Measurements from ENCODE around the gene PPFIA4.

The PPFIA4 gene

DNA sequence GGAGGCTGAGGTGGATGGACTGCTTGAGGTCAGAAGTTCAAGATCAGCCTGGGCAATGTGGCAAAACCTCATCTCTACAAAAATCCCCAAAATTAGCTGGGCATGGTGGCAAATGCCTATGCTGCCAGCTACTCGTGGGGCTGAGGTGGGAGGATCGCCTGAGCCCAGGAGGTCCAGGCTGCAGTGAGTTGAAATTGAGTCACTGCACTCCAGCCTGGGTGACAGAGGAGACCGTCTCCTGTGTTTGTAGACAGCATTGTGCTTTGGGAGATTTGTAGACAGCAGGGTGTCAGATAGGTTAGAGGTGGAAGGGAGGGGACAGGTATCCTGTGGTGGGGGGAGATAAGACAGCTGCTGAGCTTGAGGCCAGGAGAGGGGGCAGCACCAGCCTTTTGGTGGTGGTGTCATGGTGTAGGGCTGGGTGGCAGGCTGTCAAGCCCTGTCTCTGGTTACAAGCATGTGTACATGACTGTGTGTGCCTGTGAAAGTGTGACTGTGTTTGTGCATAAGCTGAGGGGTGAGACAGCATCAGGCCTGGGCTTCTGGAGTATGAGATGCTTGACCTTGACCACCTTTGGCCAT is 15.2 kb downstream of the PPFIA4 start:
- DNase-seq: no peak

GRCh38 chr1:203043830-203044545 is 17.7 kb downstream of the PPFIA4 start:
- no peak for DNase-seq

DNA sequence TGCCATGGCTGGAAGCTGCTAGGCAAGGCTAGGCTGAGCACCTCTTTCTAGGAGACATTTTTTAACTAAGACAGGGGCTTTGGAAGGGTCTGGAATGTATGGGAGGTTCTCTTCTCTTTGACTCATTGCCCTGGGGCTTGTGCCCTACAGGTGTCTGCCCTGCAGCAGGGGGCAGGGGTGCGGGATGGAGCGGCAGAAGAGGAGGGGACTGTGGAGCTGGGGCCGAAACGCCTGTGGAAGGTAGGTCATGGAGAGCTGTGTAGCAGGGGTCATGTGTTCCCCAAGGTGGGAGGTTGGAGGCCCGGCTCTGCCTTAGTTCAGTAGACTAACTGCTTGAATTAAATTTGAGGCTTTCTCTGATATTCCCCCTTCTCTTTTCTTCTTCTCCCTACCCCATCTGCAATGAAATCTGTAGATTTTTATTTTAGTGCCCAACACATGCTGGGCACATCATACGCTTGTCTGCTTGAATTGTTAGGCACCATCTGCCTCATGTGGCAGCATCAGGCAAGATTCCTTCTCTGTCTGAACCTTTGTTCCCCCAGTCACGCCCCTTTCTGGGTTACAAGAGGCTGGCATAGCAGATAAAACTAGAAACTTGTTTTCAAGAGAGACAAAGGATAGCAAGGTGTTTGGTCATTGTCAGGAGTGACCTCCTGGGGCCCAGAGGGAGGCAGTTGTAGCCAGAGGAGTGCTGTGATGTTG is 18.4 kb downstream of the PPFIA4 start:
- DNase-seq: no peak

- no peak for DNase-seq
These were observed 19.0 kb downstream of the PPFIA4 start for GRCh38 chr1:203045336-203045735.

GRCh38 chr1:203045821-203046594 is 19.7 kb downstream of the PPFIA4 start:
- DNase-seq: peak; percentile 28

- DNase-seq: no peak
These were observed 20.8 kb downstream of the PPFIA4 start for GRCh38 chr1:203046984-203047630.

DNA sequence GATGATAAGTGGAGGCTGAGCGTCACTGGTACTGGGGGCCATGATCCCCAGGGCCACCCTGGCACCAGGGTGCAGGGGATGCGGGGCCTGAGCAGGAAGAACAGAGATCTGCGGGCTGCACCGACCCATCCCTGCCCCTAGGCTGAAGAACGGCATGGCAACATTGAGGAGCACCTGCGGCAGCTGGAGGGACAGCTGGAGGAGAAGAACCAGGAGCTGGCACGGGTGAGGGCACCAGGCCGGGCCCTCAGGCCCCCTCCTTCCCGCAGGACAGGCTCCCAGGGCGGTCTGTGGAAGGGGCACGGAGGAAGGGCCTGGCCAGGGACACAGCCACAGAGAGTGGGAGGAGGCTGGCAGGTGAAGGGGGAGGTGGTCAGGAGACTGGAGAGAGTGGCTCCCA is 21.8 kb downstream of the PPFIA4 start:
- no peak for DNase-seq

- DNase-seq: no peak
These were observed 22.3 kb downstream of the PPFIA4 start for GRCh38 chr1:203048555-203049051.

DNA sequence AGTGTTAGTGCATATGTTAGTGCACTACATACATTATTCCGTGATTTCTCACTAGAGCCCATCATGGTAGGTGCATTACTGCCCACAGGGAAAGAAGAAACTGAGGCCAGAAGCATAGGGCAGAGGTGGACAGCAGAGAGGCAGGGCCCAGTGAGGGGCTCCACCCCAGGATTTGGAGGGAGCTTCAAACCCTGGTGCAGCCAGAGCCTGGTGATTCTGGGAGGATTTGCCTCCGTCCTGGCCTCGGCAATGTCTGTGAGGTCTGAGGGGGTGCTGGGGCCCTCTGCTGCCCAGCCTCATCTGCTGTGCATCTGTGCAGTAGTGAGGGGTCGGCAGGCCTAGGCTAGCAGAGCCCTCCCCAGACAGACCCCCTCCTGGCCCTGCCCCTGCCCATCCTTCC is 22.8 kb downstream of the PPFIA4 start:
- DNase-seq: no peak

GRCh38 chr1:203049576-203050180 is 23.4 kb downstream of the PPFIA4 start:
- DNase-seq: no peak

- no peak for DNase-seq
These were observed 24.5 kb downstream of the PPFIA4 start for GRCh38 chr1:203050826-203051225.

- peak; percentile 92 for DNase-seq
These were observed 25.6 kb downstream of the PPFIA4 start for GRCh38 chr1:203051841-203052324.

DNA sequence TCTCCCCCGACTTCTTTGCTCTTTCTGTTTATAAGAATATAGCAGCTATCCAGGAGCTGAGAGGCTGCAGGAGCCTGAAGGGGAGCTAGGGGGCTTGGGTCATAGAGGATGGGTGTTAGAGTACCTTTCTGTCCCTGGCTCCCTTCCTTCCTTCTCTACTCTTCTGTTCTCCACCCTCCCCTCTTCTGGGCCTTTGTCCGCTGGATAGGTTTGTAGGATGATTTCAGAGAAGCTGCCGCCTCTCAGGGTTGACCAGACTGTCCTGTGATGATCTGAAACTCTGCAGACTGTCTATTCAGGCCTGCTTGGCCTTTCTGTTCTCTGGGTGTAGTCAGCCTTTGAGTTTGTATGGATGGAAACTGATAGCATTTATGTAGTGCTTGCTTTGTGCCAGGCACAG is 26.3 kb downstream of the PPFIA4 start:
- DNase-seq: peak; percentile 31

GRCh38 chr1:203054184-203054583 is 27.9 kb downstream of the PPFIA4 start:
- no peak for DNase-seq

- no peak for DNase-seq
These were observed 28.4 kb downstream of the PPFIA4 start for GRCh38 chr1:203054642-203055041.

GRCh38 chr1:203055161-203055799 is 29.0 kb downstream of the PPFIA4 start:
- DNase-seq: no peak

DNA sequence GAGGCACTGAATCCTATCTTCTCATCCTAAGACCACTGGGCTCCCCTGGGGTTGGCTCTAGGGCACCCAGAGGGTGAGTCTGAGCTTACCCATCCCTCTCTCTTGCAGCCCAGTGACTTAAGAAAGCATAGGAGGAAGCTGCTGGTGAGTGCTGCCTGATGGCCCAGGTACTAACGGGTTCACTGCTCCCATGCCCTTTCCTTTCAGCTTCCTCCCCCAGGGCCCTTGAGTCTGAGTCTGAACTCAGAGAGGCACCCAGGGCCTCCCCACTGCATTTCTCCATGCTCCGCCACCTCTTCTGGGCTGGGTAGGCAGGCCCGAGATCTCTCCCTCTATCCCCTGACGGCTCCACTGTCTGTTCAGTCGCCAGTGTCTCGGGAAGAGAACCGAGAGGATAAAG is 29.7 kb downstream of the PPFIA4 start:
- DNase-seq: no peak

DNA sequence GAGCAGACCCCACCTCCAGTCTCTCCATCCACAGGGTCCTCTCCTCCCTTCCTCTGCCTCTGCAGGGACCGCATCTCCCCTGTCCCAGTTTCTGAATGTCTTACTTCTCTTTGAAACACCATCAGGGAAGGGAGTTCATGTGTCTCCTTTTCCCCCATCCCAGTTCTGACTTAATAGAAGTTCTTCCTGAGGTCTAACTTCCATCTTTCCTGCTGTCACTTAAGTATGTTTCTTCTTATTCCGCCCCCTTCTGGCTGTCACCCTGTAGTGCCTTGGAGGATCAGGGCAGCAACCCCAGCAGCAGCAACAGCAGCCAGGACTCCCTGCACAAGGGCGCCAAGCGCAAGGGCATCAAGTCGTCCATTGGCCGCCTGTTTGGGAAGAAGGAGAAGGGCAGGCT is 30.2 kb downstream of the PPFIA4 start:
- DNase-seq: no peak

DNA sequence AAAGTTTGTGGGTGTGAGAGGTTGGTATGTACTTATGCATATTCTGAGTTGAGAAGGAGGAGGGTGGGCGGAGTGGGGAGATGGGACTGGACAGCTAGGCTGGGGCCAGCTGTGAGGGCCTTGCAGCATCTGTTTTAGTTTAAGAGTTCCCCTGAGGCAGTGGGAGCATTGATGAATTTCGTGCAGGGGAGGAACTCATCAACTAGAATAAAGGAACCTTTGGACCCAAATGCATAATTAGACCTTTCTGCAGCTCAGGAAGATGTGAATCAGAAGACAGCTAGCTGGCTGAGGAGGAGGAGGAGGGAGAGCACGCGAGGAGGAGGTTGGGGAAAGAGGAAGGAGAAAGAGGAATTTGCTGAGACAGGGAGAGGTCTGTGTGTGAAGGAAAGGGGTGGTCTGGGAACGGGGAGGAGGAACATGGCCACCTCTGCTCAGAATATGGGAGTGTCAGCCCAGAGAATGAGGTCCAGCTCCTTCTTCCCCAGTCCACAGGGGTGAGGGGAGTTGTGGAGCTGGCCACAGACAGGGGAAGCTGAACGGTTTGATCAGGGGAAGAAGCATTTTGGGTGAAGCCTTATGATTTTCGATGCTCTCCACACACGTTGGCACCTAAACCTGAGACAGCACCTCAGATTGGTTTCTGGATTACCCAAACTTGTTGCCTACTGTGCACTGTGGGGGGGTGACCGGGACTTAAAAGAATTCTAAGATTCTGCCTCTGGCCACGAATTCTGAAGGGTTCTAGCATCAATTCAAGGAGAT is 31.8 kb downstream of the PPFIA4 start:
- DNase-seq: no peak

DNA sequence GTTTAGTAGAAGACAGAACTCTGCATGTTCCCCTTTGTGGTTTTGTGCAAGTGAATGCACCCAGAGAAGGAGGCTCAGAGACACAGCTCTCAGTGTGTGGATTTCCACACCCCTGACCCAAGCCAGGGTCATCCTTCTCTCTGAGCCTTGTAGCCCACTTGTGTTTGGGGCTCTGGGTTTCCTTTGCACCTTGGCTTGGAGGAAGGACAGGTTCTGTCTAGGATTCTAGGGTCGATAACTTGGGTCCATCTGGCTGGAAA is 32.3 kb downstream of the PPFIA4 start:
- no peak for DNase-seq

- no peak for DNase-seq
These were observed 33.2 kb downstream of the PPFIA4 start for GRCh38 chr1:203059485-203059884.

All from NCI-H1105 treated with DMSO at 0.1 percent for 48 hours (cell line).